PC-9 (cell line): ENCODE results near the gene DENND1A. TPM values are rescaled to one million over a fixed set of nuclear protein-coding genes. Genes with fewer than 3 reads are reported as not detected.

ENCODE experiments used
- BruUV-seq: library from RNA; stranded (reverse); fragments of 400-500 nt; replicated peaks from 2 replicates; lab custom pipeline; 2021; lab: Mats Ljungman, UMichigan
- CTCF ChIA-PET: fragments of 300-600 bp; sonication (Branson Sonifier 250); formaldehyde crosslinking; loops from one replicate; lab custom pipeline; 2022; ENCODE audit warnings: antibody characterized with exemption; lab: Charles Lee
- POLR2A ChIA-PET: fragments of 300-600 bp; sonication (Branson Sonifier 250); formaldehyde crosslinking; loops from one replicate; lab custom pipeline; 2022; ENCODE audit warnings: antibody characterized with exemption; ENCODE audit not compliant: unreplicated experiment; lab: Charles Lee
- DNase-seq, 2 experiments: peaks; one replicate each; pipeline versions ENCODE4 v3.0.0 to v3.0.0-alpha.2; 2015 to 2022; ENCODE audit warnings: mixed read lengths in 1 of 2
- H2AFZ ChIP-seq: fragments of 200-600 bp; sonication (generic); 2 replicates; pipeline ENCODE4 v1.8.1; 2017; ENCODE audit warnings: antibody characterized with exemption
- H3F3A ChIP-seq: fragments of 200-600 bp; sonication (generic); 2 replicates; pipeline ENCODE4 v1.8.1; 2017; ENCODE audit warnings: antibody characterized with exemption, mild to moderate bottlenecking, low read depth; ENCODE audit not compliant: insufficient read depth
- H3K27ac ChIP-seq: fragments of 200-600 bp; sonication (generic); 2 replicates; pipeline ENCODE4 v1.6.1; 2016; ENCODE audit warnings: mixed run types
- H3K27me3 ChIP-seq: fragments of 200-600 bp; sonication (generic); 2 replicates; pipeline ENCODE4 v1.6.1; 2016; ENCODE audit warnings: low read depth, mixed run types; ENCODE audit not compliant: insufficient read depth
- H3K36me3 ChIP-seq: fragments of 200-600 bp; sonication (generic); 2 replicates; pipeline ENCODE4 v1.6.1; 2016; ENCODE audit warnings: low read depth, mixed run types
- H3K4me1 ChIP-seq: fragments of 200-600 bp; sonication (generic); replicated peaks from 2 replicates; pipeline ENCODE4 v1.6.1; 2016; ENCODE audit warnings: mixed run types; ENCODE audit not compliant: insufficient read depth
- H3K4me2 ChIP-seq: fragments of 200-600 bp; sonication (generic); 2 replicates; pipeline ENCODE4 v1.6.1; 2017; ENCODE audit warnings: mixed run types
- H3K4me3 ChIP-seq: fragments of 200-600 bp; sonication (generic); 2 replicates; pipeline ENCODE4 v1.6.1; 2016; ENCODE audit warnings: mixed run types
- H3K79me2 ChIP-seq: fragments of 200-600 bp; sonication (generic); 2 replicates; pipeline ENCODE4 v1.6.1; 2017; ENCODE audit warnings: low read depth, mixed run types
- H3K9me2 ChIP-seq: fragments of 200-600 bp; sonication (generic); 2 replicates; pipeline ENCODE4 v1.8.1; 2017; ENCODE audit warnings: mild to moderate bottlenecking; ENCODE audit not compliant: insufficient read depth
- H3K9me3 ChIP-seq: fragments of 200-600 bp; sonication (generic); 2 replicates; pipeline ENCODE4 v1.8.1; 2016; ENCODE audit warnings: low read depth; ENCODE audit not compliant: insufficient read depth
- H4K20me1 ChIP-seq: fragments of 200-600 bp; sonication (generic); 2 replicates; pipeline ENCODE4 v1.8.1; 2017; ENCODE audit not compliant: insufficient read depth
- CTCF ChIP-seq: fragments of 200-600 bp; sonication (generic); conservative IDR thresholded peaks from 2 replicates; pipeline ENCODE4 v1.6.1; 2017; ENCODE audit warnings: mixed run types, antibody characterized with exemption, mild to moderate bottlenecking, moderate library complexity
- EZH2 ChIP-seq: fragments of 200-600 bp; sonication (generic); IDR thresholded peaks from 2 replicates; pipeline ENCODE4 v1.8.0; 2017; ENCODE audit warnings: antibody characterized with exemption, low read depth
- intact Hi-C: fragments of 100-400 bp; cut with micrococcal nuclease; formaldehyde crosslinking; loops from one replicate; pipeline ENCODE4 v1.10.0; 2022; ENCODE audit not compliant: unreplicated experiment
- total RNA-seq: library from RNA; stranded (reverse); gene quantifications from 2 replicates; pipeline ENCODE4 v1.2.3, GENCODE V29; 2021

The DENND1A gene
- total RNA-seq, 1 experiment from 2014 or later = 37.7 TPM

- TF ChIP-seq EZH2 = no peak
- no peak for TF ChIP-seq CTCF
- Histone ChIP-seq H3K9me2 (no peaks in the 10 kb centered on the region), H2AFZ (no peak overlapping the region), H3K27ac (no peak overlapping the region), H3K36me3 (no peaks in the 10 kb centered on the region), H3K4me2 (no peak overlapping the region), H3K79me2 (no peaks in the 10 kb centered on the region), H3K27me3 (no peaks in the 10 kb centered on the region), H3K9me3 (no peaks in the 10 kb centered on the region), H4K20me1 (no peaks in the 10 kb centered on the region), H3F3A (peaks cover 2% of the 10 kb centered on the region; the same call in 1 of the 2 replicates), H3K4me3 (no peak overlapping the region), H3K4me1 (no peaks in the 10 kb centered on the region)
- no TSS peak for BruUV-seq
- ChIA-PET POLR2A (no interaction called here), CTCF (no interaction called here)
- no peak for DNase-seq
- intact Hi-C loops = no loop called here
Measured at GRCh38 chr9:123380852-123381705, 548.8 kb downstream of the DENND1A start.

- H3K9me3 ChIP-seq = no peaks in the 10 kb centered on the region
- DNase-seq = no peak
- peaks cover 4% of the 10 kb centered on the region; the same call in 1 of the 2 replicates for H3F3A ChIP-seq
- H3K79me2 ChIP-seq = no peaks in the 10 kb centered on the region
- no peaks in the 10 kb centered on the region for H3K9me2 ChIP-seq
- TF ChIP-seq EZH2 (no peak), CTCF (no peak)
- ChIA-PET CTCF (no interaction called here), POLR2A (no interaction called here)
- no peaks in the 10 kb centered on the region for H3K36me3 ChIP-seq
- no peaks in the 10 kb centered on the region for H3K27me3 ChIP-seq
- H2AFZ ChIP-seq = no peak overlapping the region
- H4K20me1 ChIP-seq = peaks cover 4% of the 10 kb centered on the region; the same call in 1 of the 2 replicates
- BruUV-seq = no TSS peak
- intact Hi-C loops = no loop called here
- no peaks in the 10 kb centered on the region for H3K4me1 ChIP-seq
- no peak overlapping the region for H3K4me3 ChIP-seq
- H3K27ac ChIP-seq = no peak overlapping the region
- H3K4me2 ChIP-seq = no peak overlapping the region
Measured at GRCh38 chr9:123378956-123379660, 550.8 kb downstream of the DENND1A start.

- no peak for DNase-seq
- H3K27ac ChIP-seq = no peak overlapping the region
- no peaks in the 10 kb centered on the region for H3K4me1 ChIP-seq
- TF ChIP-seq EZH2 = no peak
- no peak for TF ChIP-seq CTCF
- no peak overlapping the region for H2AFZ ChIP-seq
- H3F3A ChIP-seq = peaks cover 4% of the 10 kb centered on the region; the same call in 1 of the 2 replicates
- H3K79me2 ChIP-seq = no peaks in the 10 kb centered on the region
- no peak overlapping the region for H3K4me2 ChIP-seq
- no TSS peak for BruUV-seq
- ChIA-PET CTCF (interaction anchor here (0.7 kb wide), 1 partner anchor 663 kb away, joined by 3 read pairs; no protein-coding TSS in a partner anchor), POLR2A (no interaction called here)
- intact Hi-C loops = no loop called here
- no peak overlapping the region for H3K4me3 ChIP-seq
- no peaks in the 10 kb centered on the region for H3K36me3 ChIP-seq
- H4K20me1 ChIP-seq = peaks cover 4% of the 10 kb centered on the region; the same call in 1 of the 2 replicates
- H3K9me3 ChIP-seq = no peaks in the 10 kb centered on the region
- H3K9me2 ChIP-seq = no peaks in the 10 kb centered on the region
- no peaks in the 10 kb centered on the region for H3K27me3 ChIP-seq
Measured at GRCh38 chr9:123378025-123378424, 551.9 kb downstream of the DENND1A start.
